Breast epithelium (tissue), 4 donors: ENCODE data around the gene CALHM6. TPM values are rescaled to one million over a fixed set of nuclear protein-coding genes. Genes with fewer than 3 reads are reported as not detected.

Source experiments
- DNase-seq, 2 donors: peaks; one replicate each; pipeline ENCODE4 v3.0.0-alpha.2; 2019; ENCODE audit warnings: low spot score in 2 of 2
- H3K27ac ChIP-seq, 2 donors: fragments of 200-600 bp; sonication (generic) in 1 of 2; one replicate each; pipeline ENCODE4 v1.5.1; 2016 to 2019; ENCODE audit warnings: mild to moderate bottlenecking in 1 of 2
- H3K27me3 ChIP-seq, 2 donors: fragments of 200-600 bp; sonication (generic) in 1 of 2; one replicate each; pipeline versions ENCODE4 v1.5.1 to v1.6.0; 2017 to 2019; ENCODE audit warnings: control low read depth in 1 of 2, mild to moderate bottlenecking in 1 of 2
- H3K36me3 ChIP-seq: fragments of 200-600 bp; one replicate; pipeline ENCODE4 v1.5.1; 2019
- H3K4me1 ChIP-seq, 2 donors: fragments of 200-600 bp; sonication (generic); one replicate each; pipeline ENCODE4 v1.5.1; 2016 to 2019; ENCODE audit warnings: control low read depth in 1 of 2
- H3K4me3 ChIP-seq, 3 donors: fragments of 200-600 bp; sonication (generic); 1 replicate in 2 of 3; 2 replicates in 1 of 3; pipeline ENCODE4 v1.5.1; 2016 to 2019; ENCODE audit warnings: mild to moderate bottlenecking in 3 of 3, moderate library complexity in 2 of 3
- H3K9me3 ChIP-seq, 2 donors: fragments of 200-600 bp; sonication (generic) in 1 of 2; one replicate each; pipeline ENCODE4 v1.5.1; 2016 to 2019; ENCODE audit warnings: control low read depth in 1 of 2
- POLR2A ChIP-seq: fragments of 450-650 bp; IDR thresholded peaks from one replicate; pipeline ENCODE4 v1.6.1; 2016; ENCODE audit warnings: antibody characterized with exemption, mild to moderate bottlenecking, moderate library complexity
- POLR2AphosphoS5 ChIP-seq, 3 donors: sonication (generic); formaldehyde crosslinking; IDR thresholded peaks; one replicate each; pipeline ENCODE4 v1.6.1; 2017; ENCODE audit warnings: antibody characterized with exemption in 3 of 3
- intact Hi-C: fragments of 100-400 bp; cut with DNase I; formaldehyde crosslinking; loops from one replicate; pipeline ENCODE4 v1.15.1; 2023; ENCODE audit warnings: low total_unique reads
- total RNA-seq, 3 donors: library from RNA; depleted of rRNA; stranded (reverse); fragments of >200 nt; gene quantifications; one replicate each; pipeline ENCODE4 v1.1.0, GENCODE V29; 2016
- TF ChIP-seq, protein P1 (sequence below), 3 donors: fragments of 450-650 bp; IDR thresholded peaks; one replicate each; pipeline ENCODE4 v1.5.1; 2016 to 2017; ENCODE audit warnings: antibody characterized with exemption in 3 of 3, mild to moderate bottlenecking in 3 of 3, moderate library complexity in 3 of 3

The CALHM6 gene
- total RNA-seq, 3 donors from 2014 or later: 2.3 to 9.1 (median 8.3) TPM

DNA sequence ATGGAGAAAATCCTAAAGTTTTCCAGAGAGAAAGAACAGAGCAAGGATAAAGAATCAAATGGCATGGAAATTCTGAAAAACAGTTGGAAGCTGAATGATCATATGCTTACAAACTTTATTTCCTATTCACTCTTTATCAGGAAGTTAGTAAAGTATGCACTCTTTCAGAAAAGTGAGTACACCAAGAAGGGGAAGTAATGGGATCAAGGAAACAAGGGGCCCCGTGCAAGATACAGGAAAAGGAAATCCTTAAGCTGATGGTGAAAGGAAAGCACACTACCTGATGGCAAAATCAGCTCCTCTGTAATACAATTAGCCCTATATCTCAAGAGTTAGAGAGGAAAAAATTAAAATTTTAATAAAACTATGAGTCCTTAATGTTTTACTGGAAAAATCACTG, 14.0 kb downstream of the CALHM6 start:
- Histone ChIP-seq H3K4me1 (no peaks in the 10 kb centered on the region), H3K4me3 (no peak overlapping the region), H3K27me3 (no peaks in the 10 kb centered on the region), H3K9me3 (no peaks in the 10 kb centered on the region), H3K27ac (no peak overlapping the region), H3K36me3 (no peaks in the 10 kb centered on the region)
- no peak for DNase-seq
- intact Hi-C loops: no loop called here
- TF ChIP-seq POLR2AphosphoS5 (IDR thresholded peaks at IDR 0.05) (no peak), POLR2A (no peak)
- TF ChIP-seq, protein P1, sequence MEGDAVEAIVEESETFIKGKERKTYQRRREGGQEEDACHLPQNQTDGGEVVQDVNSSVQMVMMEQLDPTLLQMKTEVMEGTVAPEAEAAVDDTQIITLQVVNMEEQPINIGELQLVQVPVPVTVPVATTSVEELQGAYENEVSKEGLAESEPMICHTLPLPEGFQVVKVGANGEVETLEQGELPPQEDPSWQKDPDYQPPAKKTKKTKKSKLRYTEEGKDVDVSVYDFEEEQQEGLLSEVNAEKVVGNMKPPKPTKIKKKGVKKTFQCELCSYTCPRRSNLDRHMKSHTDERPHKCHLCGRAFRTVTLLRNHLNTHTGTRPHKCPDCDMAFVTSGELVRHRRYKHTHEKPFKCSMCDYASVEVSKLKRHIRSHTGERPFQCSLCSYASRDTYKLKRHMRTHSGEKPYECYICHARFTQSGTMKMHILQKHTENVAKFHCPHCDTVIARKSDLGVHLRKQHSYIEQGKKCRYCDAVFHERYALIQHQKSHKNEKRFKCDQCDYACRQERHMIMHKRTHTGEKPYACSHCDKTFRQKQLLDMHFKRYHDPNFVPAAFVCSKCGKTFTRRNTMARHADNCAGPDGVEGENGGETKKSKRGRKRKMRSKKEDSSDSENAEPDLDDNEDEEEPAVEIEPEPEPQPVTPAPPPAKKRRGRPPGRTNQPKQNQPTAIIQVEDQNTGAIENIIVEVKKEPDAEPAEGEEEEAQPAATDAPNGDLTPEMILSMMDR (IDR thresholded peaks at IDR 0.05): no peak

DNA sequence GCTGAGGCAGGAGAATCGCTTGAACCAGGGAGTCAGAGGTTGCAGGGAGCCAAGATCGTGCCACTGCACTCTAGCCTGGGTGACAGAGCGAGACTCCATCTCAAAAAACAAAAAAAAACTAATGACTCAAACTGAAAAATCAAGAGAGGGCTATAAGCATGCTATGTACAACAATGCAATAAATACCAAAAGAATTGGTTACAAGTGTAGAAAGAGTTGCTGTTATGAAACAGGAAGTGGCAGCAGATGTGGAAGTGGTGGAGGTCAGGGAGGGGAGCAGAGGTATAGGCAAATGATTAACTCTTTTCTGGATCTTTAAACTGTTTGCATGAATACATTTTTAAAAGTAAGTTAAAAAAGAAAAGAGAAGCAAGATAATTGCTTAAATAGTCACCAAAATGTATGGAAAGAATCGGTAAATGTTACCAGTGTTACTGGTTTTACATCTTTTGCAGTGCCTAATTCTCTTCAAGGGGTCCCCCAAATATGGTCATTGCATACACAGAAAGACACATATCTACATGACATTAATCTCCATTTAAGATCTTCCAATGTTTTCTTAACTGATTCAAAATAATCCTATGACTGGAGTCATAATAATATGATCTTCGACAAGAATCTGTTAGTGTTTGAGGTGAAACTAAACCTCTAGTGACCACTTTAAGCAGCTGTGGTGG, 15.0 kb downstream of the CALHM6 start:
- no peak for DNase-seq
- Histone ChIP-seq H3K36me3 (no peaks in the 10 kb centered on the region), H3K27ac (no peak overlapping the region), H3K4me3 (no peak overlapping the region), H3K27me3 (no peaks in the 10 kb centered on the region), H3K9me3 (no peaks in the 10 kb centered on the region), H3K4me1 (no peaks in the 10 kb centered on the region)
- intact Hi-C loops: no loop called here
- TF ChIP-seq, protein P1 (IDR thresholded peaks at IDR 0.05): no peak
- TF ChIP-seq POLR2A (no peak), POLR2AphosphoS5 (IDR thresholded peaks at IDR 0.05) (no peak)

DNA sequence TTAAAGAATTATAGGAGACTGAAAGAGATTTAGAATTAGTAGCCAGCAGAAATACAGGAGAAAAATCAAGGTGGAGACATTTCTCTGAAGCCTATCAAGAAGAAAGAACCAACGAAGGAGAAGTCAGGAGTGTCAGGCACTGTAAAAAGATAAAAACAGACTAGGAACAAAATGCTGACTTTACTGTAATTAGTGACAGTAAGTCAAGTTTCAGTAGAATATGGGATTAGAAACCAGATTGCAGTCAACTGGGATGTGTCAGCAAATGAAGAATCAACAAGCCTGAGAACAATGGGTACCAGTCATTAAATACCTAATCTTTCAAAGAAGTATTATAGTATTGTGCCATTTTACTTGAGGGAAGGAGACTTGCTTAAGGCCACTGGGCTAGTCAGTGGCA, 21.6 kb downstream of the CALHM6 start:
- intact Hi-C loops: no loop called here
- H3K27me3 ChIP-seq: no peaks in the 10 kb centered on the region
- H3K9me3 ChIP-seq: no peaks in the 10 kb centered on the region
- no peaks in the 10 kb centered on the region for H3K36me3 ChIP-seq
- H3K4me3 ChIP-seq: no peak overlapping the region
- no peak for DNase-seq
- no peak overlapping the region for H3K27ac ChIP-seq
- TF ChIP-seq POLR2A: no peak
- TF ChIP-seq, protein P1 (IDR thresholded peaks at IDR 0.05): no peak
- no peaks in the 10 kb centered on the region for H3K4me1 ChIP-seq

DNA sequence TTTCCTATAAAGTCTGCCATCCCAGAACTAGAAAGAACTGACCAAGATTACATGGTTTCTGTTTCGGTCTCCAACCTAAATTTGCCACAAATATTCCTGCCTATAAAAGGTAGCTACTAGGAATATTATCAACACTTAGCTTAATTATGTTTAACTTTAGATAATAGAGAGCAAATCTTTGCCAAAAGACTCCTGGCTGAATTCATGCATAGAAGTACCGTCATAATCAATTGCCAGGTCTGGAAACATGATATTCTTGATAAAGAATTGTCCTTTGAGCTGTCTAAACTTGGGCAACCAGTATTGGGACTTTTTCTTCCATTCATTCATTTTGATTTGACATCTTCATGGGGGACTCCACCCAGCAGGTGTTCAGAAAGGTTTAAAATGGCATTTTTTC, 22.4 kb downstream of the CALHM6 start:
- intact Hi-C loops: no loop called here
- H3K27me3 ChIP-seq: no peaks in the 10 kb centered on the region
- no peaks in the 10 kb centered on the region for H3K36me3 ChIP-seq
- H3K9me3 ChIP-seq: no peaks in the 10 kb centered on the region
- no peak for DNase-seq
- H3K4me3 ChIP-seq: no peak overlapping the region
- TF ChIP-seq, protein P1 (IDR thresholded peaks at IDR 0.05): no peak
- TF ChIP-seq POLR2AphosphoS5 (IDR thresholded peaks at IDR 0.05): no peak
- TF ChIP-seq POLR2A: no peak
- H3K4me1 ChIP-seq: no peaks in the 10 kb centered on the region
- H3K27ac ChIP-seq: no peak overlapping the region

DNA sequence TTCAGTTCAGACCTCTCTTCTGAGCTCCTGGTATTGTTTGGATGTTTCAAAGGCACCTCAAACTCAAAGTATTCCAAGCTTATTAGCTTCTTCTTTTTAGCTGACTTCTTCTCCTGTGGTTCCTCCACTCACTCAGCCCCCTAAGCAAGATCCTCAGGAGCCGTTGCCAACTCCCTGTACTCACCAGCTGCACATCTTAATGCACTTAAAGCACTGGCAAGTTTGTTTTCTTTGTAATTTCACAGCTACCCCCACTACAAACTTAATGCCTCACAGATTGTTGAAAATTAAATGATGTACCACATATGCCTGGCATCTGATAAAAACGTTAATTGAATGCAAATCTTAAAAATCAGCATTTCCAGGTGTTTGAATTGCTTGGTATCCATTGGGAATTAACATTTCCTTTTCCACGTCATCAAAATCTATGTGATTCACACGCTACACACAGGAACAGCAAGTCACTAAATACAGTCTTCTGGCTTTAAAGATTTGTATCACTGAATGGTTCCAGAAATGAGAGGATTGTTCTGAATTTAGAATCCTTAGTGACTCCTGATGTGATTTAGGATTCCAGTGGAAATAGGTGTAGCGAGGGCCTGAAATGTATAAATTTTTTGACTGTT, 24.5 kb downstream of the CALHM6 start:
- DNase-seq: no peak
- Histone ChIP-seq H3K4me1 (no peaks in the 10 kb centered on the region), H3K9me3 (no peaks in the 10 kb centered on the region), H3K36me3 (no peaks in the 10 kb centered on the region), H3K27ac (no peak overlapping the region), H3K27me3 (no peaks in the 10 kb centered on the region), H3K4me3 (no peak overlapping the region)
- intact Hi-C loops: no loop called here
- TF ChIP-seq POLR2A (no peak), POLR2AphosphoS5 (IDR thresholded peaks at IDR 0.05) (no peak)
- TF ChIP-seq, protein P1 (IDR thresholded peaks at IDR 0.05): no peak
